Measurements from ENCODE around the gene BTBD17. TPM values are rescaled to one million over a fixed set of nuclear protein-coding genes. Genes with fewer than 3 reads are reported as not detected.

The BTBD17 gene
- total and polyA plus RNA-seq, 10 of the 15 experiments (the other 5 are each of a cell fraction or from before 2014, with no cell fraction given): not detected

DNA sequence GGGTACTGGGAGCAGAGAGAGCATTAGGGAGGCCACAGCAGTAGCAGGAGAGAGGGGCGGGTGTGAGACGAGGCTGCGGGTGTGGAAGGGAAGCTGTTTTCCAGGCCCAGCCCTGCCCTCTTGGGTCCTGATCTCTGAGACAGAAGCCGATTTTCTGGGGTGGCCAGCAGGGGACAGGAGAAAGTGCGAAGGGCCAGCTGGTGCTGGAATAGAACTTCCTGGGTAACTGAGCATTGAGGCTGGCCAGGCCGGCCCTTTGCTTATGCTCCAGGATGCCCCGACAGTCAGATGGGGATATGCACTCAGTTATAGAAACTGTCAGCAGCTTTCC is 804 bp downstream of the BTBD17 start (continued):
- TF ChIP-seq RBBP5 (conservative IDR thresholded peaks at IDR 0.05) (no peak), HDGF (IDR thresholded peaks at IDR 0.05) (no peak), LARP7 (IDR thresholded peaks at IDR 0.05) (no peak), ZBTB11 (CRISPR knock-in tag; IDR thresholded peaks at IDR 0.05) (no peak), NFYB (IDR thresholded peaks at IDR 0.05; ENCODE audit: insufficient read depth, low read depth, low read length) (no peak), RAD21 (IDR thresholded peaks at IDR 0.05; ENCODE audit: insufficient read depth, low read depth, low read length) (no peak), SUZ12 (IDR thresholded peaks at IDR 0.05; ENCODE audit: unreplicated experiment) (no peak), ZNF24 (IDR thresholded peaks at IDR 0.05) (no peak)
- TF ChIP-seq, protein P1, sequence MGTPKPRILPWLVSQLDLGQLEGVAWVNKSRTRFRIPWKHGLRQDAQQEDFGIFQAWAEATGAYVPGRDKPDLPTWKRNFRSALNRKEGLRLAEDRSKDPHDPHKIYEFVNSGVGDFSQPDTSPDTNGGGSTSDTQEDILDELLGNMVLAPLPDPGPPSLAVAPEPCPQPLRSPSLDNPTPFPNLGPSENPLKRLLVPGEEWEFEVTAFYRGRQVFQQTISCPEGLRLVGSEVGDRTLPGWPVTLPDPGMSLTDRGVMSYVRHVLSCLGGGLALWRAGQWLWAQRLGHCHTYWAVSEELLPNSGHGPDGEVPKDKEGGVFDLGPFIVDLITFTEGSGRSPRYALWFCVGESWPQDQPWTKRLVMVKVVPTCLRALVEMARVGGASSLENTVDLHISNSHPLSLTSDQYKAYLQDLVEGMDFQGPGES (IDR thresholded peaks at IDR 0.05): no peak

DNA sequence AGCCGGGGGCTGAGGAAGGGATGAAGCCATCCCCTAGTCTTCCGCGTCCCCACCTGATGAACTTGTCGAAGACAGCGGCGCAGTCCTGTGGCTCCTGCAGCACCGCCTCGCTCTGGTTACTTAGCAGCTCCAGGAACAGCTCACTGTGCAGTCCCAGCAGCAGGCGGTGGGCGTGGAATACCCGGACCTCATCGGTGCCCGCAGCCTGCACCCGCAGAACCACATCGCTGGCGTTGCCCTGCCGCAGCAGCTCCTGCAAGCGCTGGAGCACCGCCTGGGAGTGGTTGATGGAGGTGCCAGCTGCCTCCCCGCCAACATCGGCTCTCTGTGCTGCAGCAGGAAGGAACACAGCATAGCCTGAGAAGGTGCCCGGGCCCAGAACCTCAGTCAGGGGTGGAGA is 1.8 kb downstream of the BTBD17 start:
- Histone ChIP-seq H3K4me3 (no peak overlapping the region), H3K27me3 (replicated peaks in 1 of 2; ENCODE audit: control insufficient read depth in 2 of 2, insufficient read depth in 2 of 2, low read length in 1 of 2) (peaks cover 2 to 7% of the 10 kb centered on the region in 2 experiments; a peak in 3 of 4 replicates), H3K4me2 (ENCODE audit: control insufficient read depth, insufficient read depth) (no peak overlapping the region), H3K79me2 (ENCODE audit: control insufficient read depth, insufficient read depth, low read length) (no peaks in the 10 kb centered on the region), H3K9ac (ENCODE audit: control insufficient read depth, insufficient read depth, low read length) (no peak overlapping the region), H2AFZ (ENCODE audit: control insufficient read depth, low read depth, low read length) (no peak overlapping the region), H3K9me3 (replicated peaks; ENCODE audit: control insufficient read depth, insufficient read depth, low read length) (no peaks in the 10 kb centered on the region), H3K4me1 (ENCODE audit: control insufficient read depth, insufficient read depth, low read length) (no peaks in the 10 kb centered on the region), H4K20me1 (ENCODE audit: control insufficient read depth, insufficient read depth) (no peaks in the 10 kb centered on the region; the same call in 1 of the 2 replicates), H3K36me3 (ENCODE audit: control insufficient read depth in 2 of 2, insufficient read depth in 2 of 2, low read length in 1 of 2) (no peaks in the 10 kb centered on the region), H3K27ac (ENCODE audit: control insufficient read depth, insufficient read depth) (no peak overlapping the region)
- ATAC-seq: no peak
- 68% methylated on average over 22 of the region's 22 CpGs for whole genome bisulfite sequencing (ENCODE audit: insufficient coverage, insufficient replicate concordance, low lambda C conversion rate, missing lambda C conversion rate)
- CTCF ChIA-PET: interaction anchor here (0.7 to 1.6 kb wide), 6 partner anchors 9 to 128 kb away, joined by 3 to 4 read pairs (median 4); no protein-coding TSS in a partner anchor
- SMC1A ChIA-PET (ENCODE audit: uncharacterized antibody, unreplicated experiment): interaction anchor here (0.9 kb wide), 1 partner anchor 10 kb away, joined by 4 read pairs; no protein-coding TSS in a partner anchor
- DNase-seq (ENCODE audit: low read depth, low spot score): no peak
- RAD21 ChIA-PET (ENCODE audit: unreplicated experiment): interaction anchor here (1.3 kb wide), 2 partner anchors 9 to 54 kb away, joined by 4 to 6 read pairs; no protein-coding TSS in a partner anchor
- no peak for FAIRE-seq
- in situ Hi-C loops (cut with MboI) (no loop called here), intact Hi-C loops (cut with micrococcal nuclease; ENCODE audit: unreplicated experiment) (loop anchor here (2.0 kb wide), 1 partner anchor 149 kb away; no protein-coding TSS in a partner anchor)
- BruUV-seq (replicated peaks): no TSS peak
- POLR2A ChIA-PET: no interaction called here
- no peak for TF ChIP-seq CUX1 (IDR thresholded peaks at IDR 0.05; ENCODE audit: insufficient replicate concordance, low read depth, low read length)
- no peak for TF ChIP-seq BACH1 (IDR thresholded peaks at IDR 0.05; ENCODE audit: borderline replicate concordance)
- no peak for TF ChIP-seq POU2F2 (IDR thresholded peaks at IDR 0.05; ENCODE audit: borderline replicate concordance, low read depth, low read length)
- TF ChIP-seq CHD1 (IDR thresholded peaks at IDR 0.05; ENCODE audit: low read depth, low read length): no peak
- no peak for TF ChIP-seq SUPT20H (IDR thresholded peaks at IDR 0.05; ENCODE audit: borderline replicate concordance, control insufficient read depth, low read depth, low read length)
- no peak for TF ChIP-seq SMC3 (IDR thresholded peaks at IDR 0.05; ENCODE audit: borderline replicate concordance, low read length)

Measured in GM12878 (cell line).